Upper lobe of left lung (tissue), 6 donors: ENCODE data around the gene LSP1. TPM values are rescaled to one million over a fixed set of nuclear protein-coding genes. Genes with fewer than 3 reads are reported as not detected.

Experiments used
- ATAC-seq, 2 donors: fragments of 200-7000 bp; cut with Tn5 transposase; one replicate each; pipeline ENCODE4 v1.9.1; 2022; ENCODE audit warnings: mild to moderate bottlenecking in 2 of 2, moderate library complexity in 2 of 2; ENCODE audit not compliant: low FRiP score in 2 of 2
- DNase-seq, 2 donors: peaks; one replicate each; pipeline ENCODE4 v3.0.0-alpha.2; 2019 to 2020
- H3K27ac ChIP-seq, 4 donors: fragments of 200-600 bp; sonication (generic); one replicate each; pipeline ENCODE4 v1.5.1; 2016 to 2019
- H3K27me3 ChIP-seq, 4 donors: fragments of 200-600 bp; sonication (generic); one replicate each; pipeline ENCODE4 v1.5.1; 2017 to 2019
- H3K36me3 ChIP-seq, 4 donors: fragments of 200-600 bp; sonication (generic); one replicate each; pipeline ENCODE4 v1.5.1; 2016 to 2019
- H3K4me1 ChIP-seq, 4 donors: fragments of 200-600 bp; sonication (generic); one replicate each; pipeline ENCODE4 v1.5.1; 2018 to 2019
- H3K4me3 ChIP-seq, 4 donors: fragments of 200-600 bp; sonication (generic); one replicate each; pipeline ENCODE4 v1.5.1; 2017 to 2019; ENCODE audit warnings: mild to moderate bottlenecking in 2 of 4, moderate library complexity in 1 of 4
- H3K9me3 ChIP-seq, 4 donors: fragments of 200-600 bp; sonication (generic); one replicate each; pipeline ENCODE4 v1.5.1; 2018 to 2019
- CTCF ChIP-seq, 6 experiments: fragments of 450-650 bp in 4 of 6; fragments of 200-600 bp in 2 of 6; sonication (generic) in 2 of 6; IDR thresholded peaks; one replicate each; pipeline ENCODE4 v1.5.1; 2016 to 2019; ENCODE audit warnings: antibody characterized with exemption in 6 of 6
- EP300 ChIP-seq, 4 donors: sonication (generic); formaldehyde crosslinking; IDR thresholded peaks; one replicate each; pipeline ENCODE4 v1.5.1; 2017; ENCODE audit warnings: antibody characterized with exemption in 4 of 4, control low read depth in 2 of 4
- POLR2A ChIP-seq, 4 donors: fragments of 450-650 bp; IDR thresholded peaks; one replicate each; pipeline ENCODE4 v1.5.1; 2016 to 2017; ENCODE audit warnings: antibody characterized with exemption in 4 of 4, mild to moderate bottlenecking in 2 of 4
- POLR2AphosphoS5 ChIP-seq, 2 donors: sonication (generic); formaldehyde crosslinking; IDR thresholded peaks; one replicate each; pipeline ENCODE4 v1.5.1; 2017; ENCODE audit warnings: antibody characterized with exemption in 2 of 2
- WGBS, 2 donors: methylation state at CpG; one replicate each; pipeline ENCODE4 v1.1.5; 2017 to 2018; 5-methylcytosine and 5-hydroxymethylcytosine counted together
- total RNA-seq, 6 donors: library from RNA; depleted of rRNA in 4 of 6; stranded (reverse); fragments of >200 nt in 4 of 6; gene quantifications; one replicate each; pipeline versions ENCODE4 v1.1.0 to v1.2.1, GENCODE V29; 2016 to 2021
- donor health status: DM: no; HTN: no; CAD: no; lungs with moderate emphysema.
- donor health status: DM: no; HTN: yes; CAD: no; lungs with severe emphysema.

The LSP1 gene
- total RNA-seq, 6 donors from 2014 or later: 29.3 to 162 (median 66.2) TPM

- ATAC-seq: no peak
- no peaks in the 10 kb centered on the region for H3K36me3 ChIP-seq
- no peaks in the 10 kb centered on the region for H3K27me3 ChIP-seq
- no peak for TF ChIP-seq EP300 (IDR thresholded peaks at IDR 0.05)
- no peak for TF ChIP-seq CTCF (IDR thresholded peaks at IDR 0.05)
- no peak for TF ChIP-seq POLR2A (IDR thresholded peaks at IDR 0.05)
- no peak for TF ChIP-seq POLR2AphosphoS5 (IDR thresholded peaks at IDR 0.05)
- DNase-seq: no peak
- no peak overlapping the region for H3K27ac ChIP-seq
- H3K4me1 ChIP-seq: peaks cover 3 to 13% (median 10%) of the 10 kb centered on the region in 4 donors
- peaks cover 0 to 17% (median 7%) of the 10 kb centered on the region in 4 donors for H3K9me3 ChIP-seq
- no peak overlapping the region for H3K4me3 ChIP-seq
Observed at GRCh38 chr11:1821562-1821961, 31.3 kb upstream of the LSP1 start.

DNA sequence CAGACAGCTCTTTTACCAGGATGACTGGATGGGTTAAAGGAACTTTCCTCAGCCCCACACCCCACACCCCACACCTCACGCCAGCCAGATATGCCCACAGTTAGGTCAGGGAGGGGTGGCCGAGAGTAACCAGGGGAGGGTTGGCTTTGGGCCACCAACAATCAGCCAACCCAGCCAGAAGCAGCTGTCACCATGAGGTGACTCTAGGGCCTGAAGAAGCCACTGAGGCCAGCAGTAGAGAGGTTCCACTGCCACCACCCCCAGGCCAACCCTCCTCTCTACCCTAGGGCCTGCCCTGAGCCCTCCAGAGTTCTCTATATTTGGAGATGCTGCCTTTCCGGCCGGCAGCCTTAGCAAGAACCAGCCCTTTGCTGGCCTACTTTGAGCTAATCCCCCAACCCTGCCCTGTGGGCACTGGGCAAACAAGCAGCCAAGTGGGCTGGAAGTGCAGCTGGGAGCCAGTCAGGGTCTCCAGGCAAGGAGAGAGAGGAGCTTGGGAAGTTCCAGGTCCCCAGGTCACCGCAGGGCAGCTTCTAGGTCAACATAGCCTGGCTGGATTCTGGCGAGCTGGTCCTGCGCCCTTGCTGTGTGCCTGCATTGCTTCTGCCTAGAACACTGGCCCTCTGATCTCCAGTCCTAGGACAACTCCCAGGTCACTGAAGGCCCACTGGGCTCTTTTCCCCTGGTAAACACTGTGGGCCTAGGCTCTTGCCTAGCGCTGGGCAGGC lies 30.1 kb upstream of the LSP1 start:
- Histone ChIP-seq H3K4me1 (peaks cover 3 to 25% (median 23%) of the 10 kb centered on the region in 4 donors), H3K36me3 (no peaks in the 10 kb centered on the region), H3K4me3 (no peak overlapping the region), H3K9me3 (peaks cover 0 to 14% (median 7%) of the 10 kb centered on the region in 4 donors), H3K27ac (no peak overlapping the region), H3K27me3 (no peaks in the 10 kb centered on the region)
- 74 to 77% methylated on average over 2 to 7 of the region's 8 CpGs for WGBS, 2 donors
- no peak for TF ChIP-seq CTCF (IDR thresholded peaks at IDR 0.05)
- no peak for DNase-seq
- no peak for ATAC-seq

DNA sequence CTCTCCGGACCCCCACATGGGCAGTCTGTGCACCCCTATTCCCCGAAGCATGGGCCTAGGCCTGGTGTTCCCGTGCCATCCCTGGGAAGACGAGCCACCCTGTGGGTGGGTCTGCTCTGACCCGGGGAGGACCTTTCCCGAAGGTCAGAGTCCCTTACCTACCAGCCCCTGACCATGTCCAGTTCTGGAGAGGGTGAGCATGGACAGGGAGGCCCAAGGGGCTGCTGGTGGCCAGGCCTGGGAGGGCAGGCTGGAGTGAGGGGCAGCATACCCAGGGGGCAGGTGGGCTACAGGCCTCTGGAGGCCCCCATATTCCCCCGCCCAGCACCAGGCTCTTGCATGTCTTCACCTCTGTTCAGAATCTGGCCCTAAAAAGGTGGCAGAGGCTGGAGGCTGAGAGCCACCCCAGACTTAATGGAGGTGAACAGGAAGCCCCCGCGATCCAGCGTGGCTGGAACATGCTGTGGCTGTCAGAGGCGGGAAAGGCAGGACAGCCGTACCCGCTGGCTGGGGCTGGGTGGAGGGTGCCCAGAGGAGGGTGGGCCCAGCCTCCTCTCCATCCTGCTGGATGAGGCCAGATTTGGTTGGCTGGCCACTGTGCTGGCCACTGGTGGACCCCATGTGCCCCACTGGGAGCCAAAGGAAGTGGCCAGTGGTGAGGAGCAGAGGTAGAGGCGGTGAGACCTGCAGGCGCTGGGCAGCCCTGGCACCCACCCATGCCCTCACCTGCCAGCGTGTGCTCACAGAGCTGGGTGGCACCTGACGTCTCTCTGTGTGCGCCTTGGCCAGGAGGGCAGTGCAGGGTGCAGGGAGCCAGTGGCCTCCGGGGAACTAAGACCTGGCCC lies 29.3 kb upstream of the LSP1 start:
- Histone ChIP-seq H3K9me3 (peaks cover 0 to 7% (median 4%) of the 10 kb centered on the region in 4 donors), H3K4me1 (peaks cover 3 to 30% (median 24%) of the 10 kb centered on the region in 4 donors), H3K27me3 (no peaks in the 10 kb centered on the region), H3K27ac (no peak overlapping the region), H3K4me3 (no peak overlapping the region), H3K36me3 (no peaks in the 10 kb centered on the region)
- 89 to 95% methylated on average over 8 to 18 of the region's 19 CpGs for WGBS, 2 donors
- peak in 1 of 2 donors; percentile 41 for DNase-seq
- no peak for TF ChIP-seq POLR2AphosphoS5 (IDR thresholded peaks at IDR 0.05)
- no peak for TF ChIP-seq POLR2A (IDR thresholded peaks at IDR 0.05)
- TF ChIP-seq EP300 (IDR thresholded peaks at IDR 0.05): no peak
- no peak for TF ChIP-seq CTCF (IDR thresholded peaks at IDR 0.05)
- ATAC-seq: no peak

DNA sequence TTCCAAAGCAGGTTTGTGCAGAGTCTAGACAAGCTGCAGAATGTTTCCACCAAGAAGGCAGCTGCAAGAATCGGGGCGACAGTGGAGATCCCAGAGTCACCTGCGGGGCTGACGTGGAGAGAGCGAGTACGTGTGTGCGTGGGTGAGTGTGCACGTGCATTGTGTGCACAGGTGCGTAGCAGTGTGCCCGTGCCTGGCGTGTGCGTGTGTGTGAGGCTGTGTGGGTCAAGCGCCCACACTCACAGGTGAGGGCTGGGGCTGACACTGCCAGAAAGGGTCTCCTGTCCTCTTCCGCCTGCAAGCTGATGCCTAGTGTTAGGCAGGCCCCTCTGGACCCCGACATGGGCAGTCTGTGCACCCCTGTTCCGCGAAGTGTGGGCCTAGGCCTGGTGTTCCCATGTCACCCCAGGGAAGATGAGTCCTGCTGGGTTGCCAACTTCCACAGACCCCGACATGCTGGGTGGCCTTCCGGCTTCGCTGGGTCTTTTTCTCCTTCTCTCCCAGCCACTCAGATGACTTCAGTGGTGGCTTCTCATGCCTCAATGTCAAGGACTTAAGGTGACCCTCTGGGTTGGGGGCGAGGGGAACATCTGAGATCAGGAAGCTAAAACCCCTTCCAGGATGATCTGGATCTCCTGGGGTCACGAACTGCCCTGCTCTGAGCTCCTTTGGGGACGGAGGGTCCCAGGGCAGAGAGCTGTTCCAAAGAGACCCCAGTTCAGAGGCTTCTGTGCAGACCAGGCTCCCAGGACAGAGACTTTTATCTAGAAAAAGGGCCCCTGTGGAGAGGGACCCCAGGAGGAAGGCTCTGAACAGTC lies 28.5 kb upstream of the LSP1 start:
- Histone ChIP-seq H3K9me3 (no peaks in the 10 kb centered on the region), H3K4me3 (no peak overlapping the region), H3K36me3 (no peaks in the 10 kb centered on the region), H3K27ac (no peak overlapping the region), H3K27me3 (no peaks in the 10 kb centered on the region), H3K4me1 (peaks cover 3 to 34% (median 27%) of the 10 kb centered on the region in 4 donors)
- WGBS, 2 donors: 91 to 93% methylated on average over 23 of the region's 23 CpGs
- no peak for TF ChIP-seq POLR2A (IDR thresholded peaks at IDR 0.05)
- TF ChIP-seq CTCF (IDR thresholded peaks at IDR 0.05): no peak
- no peak for TF ChIP-seq EP300 (IDR thresholded peaks at IDR 0.05)
- TF ChIP-seq POLR2AphosphoS5 (IDR thresholded peaks at IDR 0.05): no peak
- peak in 1 of 2 donors; percentile 42 for DNase-seq
- ATAC-seq: no peak
